Chondrocyte (in vitro differentiated cells): Measurements from ENCODE around the gene RAI1. TPM values are rescaled to one million over a fixed set of nuclear protein-coding genes. Genes with fewer than 3 reads are reported as not detected.
A peak's percentile ranks its signal among the peaks of the same experiment; 100 is the strongest.

Experiments used
- DNase-seq: peaks from one replicate; pipeline ENCODE4 v3.0.0; 2021; ENCODE audit warnings: mixed read lengths, low spot score
- H3K27ac Mint-ChIP-seq: one replicate; pipeline ENCODE4 v1.8.0; 2021; ENCODE audit warnings: mild to moderate bottlenecking, moderate library complexity, mixed read lengths; ENCODE audit not compliant: unreplicated experiment
- H3K27me3 Mint-ChIP-seq: 2 replicates; pipeline ENCODE4 v1.8.0; 2021; ENCODE audit warnings: low read depth, mixed read lengths
- H3K36me3 Mint-ChIP-seq: 2 replicates; pipeline ENCODE4 v1.8.0; 2021; ENCODE audit warnings: low read depth, mixed read lengths
- H3K4me1 Mint-ChIP-seq: 2 replicates; pipeline ENCODE4 v1.8.0; 2021; ENCODE audit warnings: low read depth, mild to moderate bottlenecking, mixed read lengths
- H3K4me3 Mint-ChIP-seq: one replicate; pipeline ENCODE4 v1.8.0; 2021; ENCODE audit warnings: mild to moderate bottlenecking, moderate library complexity, mixed read lengths; ENCODE audit not compliant: unreplicated experiment
- H3K9me3 Mint-ChIP-seq: 2 replicates; pipeline ENCODE4 v1.8.0; 2021; ENCODE audit warnings: low read depth, mixed read lengths
- CTCF ChIP-seq: fragments of 200-600 bp; sonication (generic); IDR thresholded peaks from 2 replicates; pipeline ENCODE4 v1.5.0; 2021; ENCODE audit warnings: antibody characterized with exemption, mild to moderate bottlenecking, moderate library complexity
- total RNA-seq: library from RNA; stranded (reverse); gene quantifications from 3 replicates; pipeline ENCODE4 v1.2.1, GENCODE V29; 2021

RAI1 gene
- total RNA-seq, 1 donor from 2014 or later, result 28.7 TPM

- no peaks in the 10 kb centered on the region for H3K27me3 Mint-ChIP-seq
These were observed 106.3 kb downstream of the RAI1 start for GRCh38 chr17:17787568-17787967.

GRCh38 chr17:17788967-17789366, 107.7 kb downstream of the RAI1 start:
- Mint-ChIP-seq H3K4me3 (no peak overlapping the region), H3K27me3 (no peaks in the 10 kb centered on the region), H3K36me3 (peaks cover 5% of the 10 kb centered on the region), H3K4me1 (peaks cover 26% of the 10 kb centered on the region), H3K27ac (no peak overlapping the region), H3K9me3 (no peaks in the 10 kb centered on the region)
- peak; percentile 76 for DNase-seq
- no peak for TF ChIP-seq CTCF

More at GRCh38 chr17:17787568-17787967, 106.3 kb downstream of the RAI1 start:
- TF ChIP-seq CTCF, result no peak
- Mint-ChIP-seq H3K4me3 (no peak overlapping the region), H3K27ac (no peak overlapping the region), H3K9me3 (no peaks in the 10 kb centered on the region), H3K4me1 (peaks cover 25% of the 10 kb centered on the region), H3K36me3 (no peaks in the 10 kb centered on the region)
- DNase-seq, result peak; percentile 70

- H3K4me1 Mint-ChIP-seq, result peaks cover 21% of the 10 kb centered on the region
- H3K4me3 Mint-ChIP-seq, result no peak overlapping the region
- DNase-seq, result no peak
- TF ChIP-seq CTCF, result no peak
- H3K36me3 Mint-ChIP-seq, result peaks cover 7% of the 10 kb centered on the region
- H3K27me3 Mint-ChIP-seq, result no peaks in the 10 kb centered on the region
- H3K9me3 Mint-ChIP-seq, result no peaks in the 10 kb centered on the region
- H3K27ac Mint-ChIP-seq, result peak overlapping the region; percentile 32
These were observed 108.2 kb downstream of the RAI1 start for GRCh38 chr17:17789410-17789809.

- Mint-ChIP-seq H3K9me3 (no peaks in the 10 kb centered on the region), H3K4me3 (no peak overlapping the region), H3K27me3 (no peaks in the 10 kb centered on the region), H3K4me1 (peaks cover 15% of the 10 kb centered on the region), H3K27ac (peak overlapping the region; percentile 32), H3K36me3 (peaks cover 8% of the 10 kb centered on the region)
- no peak for TF ChIP-seq CTCF
- no peak for DNase-seq
These were observed 108.8 kb downstream of the RAI1 start for GRCh38 chr17:17789828-17790636.

- H3K4me3 Mint-ChIP-seq, result no peak overlapping the region
- H3K27me3 Mint-ChIP-seq, result no peaks in the 10 kb centered on the region
- peaks cover 10% of the 10 kb centered on the region for H3K4me1 Mint-ChIP-seq
- H3K27ac Mint-ChIP-seq, result no peak overlapping the region
- H3K36me3 Mint-ChIP-seq, result peaks cover 8% of the 10 kb centered on the region
- no peaks in the 10 kb centered on the region for H3K9me3 Mint-ChIP-seq
- no peak for DNase-seq
- TF ChIP-seq CTCF, result no peak
These were observed 109.6 kb downstream of the RAI1 start for GRCh38 chr17:17790637-17791464.
